T-cell (primary cell): Measurements from ENCODE around the gene SOD2. TPM values are rescaled to one million over a fixed set of nuclear protein-coding genes. Genes with fewer than 3 reads are reported as not detected.

Experiments
- ATAC-seq, 4 experiments: fragments of 200-7000 bp in 3 of 4; fragments of 150-1000 bp in 1 of 4; cut with Tn5 transposase; replicated peaks in 1 of 4; 1 replicate in 3 of 4; 2 replicates in 1 of 4; pipeline ENCODE4 v1.10.0; 2021; ENCODE audit warnings: moderate library complexity in 3 of 4, mild to moderate bottlenecking in 2 of 4, moderate number of reproducible peaks in 1 of 4
- CTCF ChIA-PET, 2 donors: fragments of 300-600 bp; sonication (Branson Sonifier 250); formaldehyde crosslinking; loops; one replicate each; lab custom pipeline; 2022; ENCODE audit warnings: antibody characterized with exemption in 2 of 2; lab: Charles Lee
- POLR2A ChIA-PET, 2 donors: fragments of 300-600 bp; sonication (Branson Sonifier 250); formaldehyde crosslinking; loops; one replicate each; lab custom pipeline; 2022; ENCODE audit warnings: antibody characterized with exemption in 2 of 2; lab: Charles Lee
- DNase-seq, 35 experiments: peaks; one replicate each; pipeline versions ENCODE4 v3.0.0 to v3.0.0-alpha.2; 2013 to 2023
- H3K27ac ChIP-seq: one replicate; pipeline ENCODE4 v1.5.1; 2013; ENCODE audit warnings: low read length
- H3K27me3 ChIP-seq, 2 experiments: replicated peaks in 1 of 2; 1 replicate in 1 of 2; 2 replicates in 1 of 2; pipeline versions ENCODE4 v1.6.1 to v1.7.0; 2013; ENCODE audit warnings: low read length in 1 of 2, mixed read lengths in 1 of 2; ENCODE audit not compliant: control insufficient read depth in 2 of 2, insufficient read depth in 2 of 2; ENCODE audit errors: extremely low read depth in 1 of 2
- H3K36me3 ChIP-seq, 2 donors: 1 replicate in 1 of 2; 2 replicates in 1 of 2; pipeline versions ENCODE4 v1.6.1 to v1.7.0; 2013; ENCODE audit warnings: low read length in 1 of 2; ENCODE audit not compliant: control insufficient read depth in 2 of 2, insufficient read depth in 1 of 2; ENCODE audit errors: extremely low read depth in 1 of 2
- H3K4me1 ChIP-seq, 2 experiments: 1 replicate in 1 of 2; 2 replicates in 1 of 2; pipeline versions ENCODE4 v1.6.1 to v1.7.0; 2013; ENCODE audit warnings: low read length in 2 of 2, mixed read lengths in 1 of 2; ENCODE audit not compliant: insufficient read depth in 2 of 2, control insufficient read depth in 1 of 2; ENCODE audit errors: extremely low read depth in 1 of 2
- H3K4me3 ChIP-seq, 2 donors: 1 replicate in 1 of 2; 2 replicates in 1 of 2; pipeline versions ENCODE4 v1.5.1 to v1.7.0; 2013; ENCODE audit warnings: mild to moderate bottlenecking in 2 of 2, low read length in 1 of 2, moderate library complexity in 1 of 2; ENCODE audit not compliant: control insufficient read depth in 1 of 2; ENCODE audit errors: extremely low read depth in 1 of 2
- H3K9me3 ChIP-seq: 2 replicates; pipeline ENCODE4 v1.7.0; 2013
- H3K27ac Mint-ChIP-seq, 2 donors: one replicate each; pipeline ENCODE4 v1.8.0; 2020 to 2021; ENCODE audit warnings: mild to moderate bottlenecking in 2 of 2, mixed read lengths in 2 of 2
- H3K27me3 Mint-ChIP-seq, 2 donors: one replicate each; pipeline ENCODE4 v1.8.0; 2021 to 2022; ENCODE audit warnings: mixed read lengths in 2 of 2
- H3K36me3 Mint-ChIP-seq: one replicate; pipeline ENCODE4 v1.8.0; 2021; ENCODE audit warnings: mixed read lengths
- H3K4me1 Mint-ChIP-seq, 3 donors: one replicate each; pipeline ENCODE4 v1.8.0; 2020 to 2022; ENCODE audit warnings: mixed read lengths in 3 of 3, mild to moderate bottlenecking in 1 of 3
- H3K4me3 Mint-ChIP-seq, 3 donors: one replicate each; pipeline ENCODE4 v1.8.0; 2020 to 2022; ENCODE audit warnings: mild to moderate bottlenecking in 3 of 3, mixed read lengths in 3 of 3, moderate library complexity in 3 of 3
- H3K9me3 Mint-ChIP-seq, 3 donors: one replicate each; pipeline ENCODE4 v1.8.0; 2020 to 2022; ENCODE audit warnings: mixed read lengths in 3 of 3
- WGBS: methylation state at CpG from one replicate; pipeline ENCODE4 v1.1.5; 2013; ENCODE audit warnings: missing lambda C conversion rate; ENCODE audit not compliant: insufficient coverage; 5-methylcytosine and 5-hydroxymethylcytosine counted together
- total RNA-seq, 35 experiments: library from RNA in 6 of 35; stranded (reverse) in 6 of 35; fragments of 120-200 nt in 1 of 35; gene quantifications; one replicate each; pipeline versions ENCODE4 v1.2.1 to v1.2.4 and lab custom pipeline; 2013 to 2026

The SOD2 gene
- total RNA-seq, 5 donors from 2014 or later (not counting 1 experiment from before 2014, with no cell fraction given), result 81.2 to 143 (median 112) TPM

- Mint-ChIP-seq H3K36me3 (peaks cover 51% of the 10 kb centered on the region), H3K9me3 (no peaks in the 10 kb centered on the region), H3K4me1 (peaks cover 19 to 44% (median 38%) of the 10 kb centered on the region in 3 donors), H3K27me3 (no peaks in the 10 kb centered on the region), H3K27ac (no peak overlapping the region), H3K4me3 (no peak overlapping the region)
- 100% methylated on average over 1 of the region's 1 CpG for WGBS
- ChIA-PET POLR2A (no interaction called here), CTCF (no interaction called here)
- Histone ChIP-seq H3K4me1 (peaks cover 0 to 6% of the 10 kb centered on the region in 2 experiments), H3K9me3 (no peaks in the 10 kb centered on the region), H3K36me3 (peaks cover 5 to 63% of the 10 kb centered on the region in 2 donors), H3K4me3 (no peak overlapping the region), H3K27me3 (no peaks in the 10 kb centered on the region), H3K27ac (no peak overlapping the region)
- ATAC-seq (no peak), DNase-seq (no peak)
Measured at GRCh38 chr6:159684013-159684304, 9.1 kb downstream of the SOD2 start.

- Mint-ChIP-seq H3K9me3 (no peaks in the 10 kb centered on the region), H3K4me1 (peaks cover 11 to 36% (median 32%) of the 10 kb centered on the region in 3 donors), H3K36me3 (peaks cover 51% of the 10 kb centered on the region), H3K27ac (no peak overlapping the region), H3K4me3 (no peak overlapping the region), H3K27me3 (no peaks in the 10 kb centered on the region)
- Histone ChIP-seq H3K4me1 (peaks cover 0 to 4% of the 10 kb centered on the region in 2 experiments), H3K4me3 (no peak overlapping the region), H3K27me3 (no peaks in the 10 kb centered on the region), H3K36me3 (peaks cover 5 to 62% of the 10 kb centered on the region in 2 donors), H3K9me3 (no peaks in the 10 kb centered on the region), H3K27ac (no peak overlapping the region)
- CTCF ChIA-PET, result interaction anchor here in 1 of 2 donors (0.6 kb wide), 1 partner anchor 27 kb away, joined by 5 read pairs; no protein-coding TSS in a partner anchor
- ATAC-seq, result no peak
- POLR2A ChIA-PET, result interaction anchor here in 1 of 2 donors (2.3 kb wide), 1 partner anchor 8 kb away, joined by 8 read pairs; no protein-coding TSS in a partner anchor
- no peak for DNase-seq
- WGBS, result no CpG with 5 or more reads among the region's 1 CpG
Measured at GRCh38 chr6:159682810-159683209, 10.2 kb downstream of the SOD2 start.

GRCh38 chr6:159682295-159682694 is 10.7 kb downstream of the SOD2 start:
- H3K4me1 Mint-ChIP-seq, result peaks cover 11 to 33% (median 29%) of the 10 kb centered on the region in 3 donors
- Histone ChIP-seq H3K4me3 (no peak overlapping the region), H3K27me3 (no peaks in the 10 kb centered on the region), H3K27ac (no peak overlapping the region), H3K4me1 (peaks cover 0 to 3% of the 10 kb centered on the region in 2 experiments), H3K36me3 (peaks cover 5 to 61% of the 10 kb centered on the region in 2 donors), H3K9me3 (no peaks in the 10 kb centered on the region)
- H3K27me3 Mint-ChIP-seq, result no peaks in the 10 kb centered on the region
- ChIA-PET POLR2A (interaction anchor here in 1 of 2 donors (2.3 kb wide), 1 partner anchor 9 kb away, joined by 8 read pairs; no protein-coding TSS in a partner anchor), CTCF (interaction anchor here in 1 of 2 donors (0.6 to 0.8 kb wide), 2 partner anchors 28 to 44 kb away, joined by 4 to 5 read pairs; no protein-coding TSS in a partner anchor)
- ATAC-seq (no peak), DNase-seq (no peak)
- no peak overlapping the region for H3K27ac Mint-ChIP-seq
- peaks cover 51% of the 10 kb centered on the region for H3K36me3 Mint-ChIP-seq
- no peak overlapping the region for H3K4me3 Mint-ChIP-seq
- no peaks in the 10 kb centered on the region for H3K9me3 Mint-ChIP-seq
- no CpG with 5 or more reads among the region's 3 CpGs for WGBS

- no peak overlapping the region for H3K27ac ChIP-seq
- no peaks in the 10 kb centered on the region for H3K9me3 Mint-ChIP-seq
- H3K4me3 ChIP-seq, result no peak overlapping the region
- peaks cover 53% of the 10 kb centered on the region for H3K36me3 Mint-ChIP-seq
- no peaks in the 10 kb centered on the region for H3K27me3 ChIP-seq
- ChIA-PET POLR2A (interaction anchor here in 1 of 2 donors (0.6 to 2.3 kb wide), 2 partner anchors 10 to 77 kb away, joined by 3 to 8 read pairs; no protein-coding TSS in a partner anchor), CTCF (interaction anchor here (0.6 to 0.8 kb wide), 3 partner anchors 16 to 45 kb away, joined by 3 to 5 read pairs (median 4); no protein-coding TSS in a partner anchor)
- 88% methylated on average over 8 of the region's 10 CpGs for WGBS
- no peaks in the 10 kb centered on the region for H3K27me3 Mint-ChIP-seq
- peaks cover 5 to 53% of the 10 kb centered on the region in 2 donors for H3K36me3 ChIP-seq
- H3K4me1 ChIP-seq, result no peaks in the 10 kb centered on the region
- DNase-seq (no peak), ATAC-seq (no peak)
- H3K27ac Mint-ChIP-seq, result no peak overlapping the region
- H3K4me1 Mint-ChIP-seq, result peaks cover 5 to 25% (median 21%) of the 10 kb centered on the region in 3 donors
- H3K9me3 ChIP-seq, result no peaks in the 10 kb centered on the region
- no peak overlapping the region for H3K4me3 Mint-ChIP-seq
Measured at GRCh38 chr6:159681191-159681880, 11.7 kb downstream of the SOD2 start.

- Mint-ChIP-seq H3K27ac (peak overlapping the region in 1 of 2 donors; percentile 53), H3K9me3 (no peaks in the 10 kb centered on the region), H3K4me3 (no peak overlapping the region), H3K4me1 (peaks cover 5 to 20% (median 17%) of the 10 kb centered on the region in 3 donors), H3K27me3 (no peaks in the 10 kb centered on the region), H3K36me3 (peaks cover 56% of the 10 kb centered on the region)
- CTCF ChIA-PET, result interaction anchor here (0.6 to 1.4 kb wide), 4 partner anchors 8 to 38 kb away, joined by 3 to 4 read pairs (median 4); no protein-coding TSS in a partner anchor
- DNase-seq (no peak), ATAC-seq (no peak)
- WGBS, result 60% methylated on average over 1 of the region's 3 CpGs
- POLR2A ChIA-PET, result interaction anchor here (0.6 to 1.6 kb wide), 3 partner anchors 9 to 24 kb away, joined by 3 to 10 read pairs (median 10); no protein-coding TSS in a partner anchor
- peaks cover 5 to 45% of the 10 kb centered on the region in 2 donors for H3K36me3 ChIP-seq
- H3K4me1 ChIP-seq, result no peaks in the 10 kb centered on the region
- H3K9me3 ChIP-seq, result no peaks in the 10 kb centered on the region
- H3K4me3 ChIP-seq, result no peak overlapping the region
- H3K27ac ChIP-seq, result no peak overlapping the region
- H3K27me3 ChIP-seq, result no peaks in the 10 kb centered on the region
Measured at GRCh38 chr6:159680104-159680503, 12.9 kb downstream of the SOD2 start.
